Measurements from ENCODE around the gene EFTUD2. TPM values are rescaled to one million over a fixed set of nuclear protein-coding genes. Genes with fewer than 3 reads are reported as not detected.

EFTUD2 gene
- total and polyA plus RNA-seq, 2 of the 8 experiments (the other 6 are each of a cell fraction or from before 2014, with no cell fraction given): 118 to 195 TPM

- TF ChIP-seq, protein P1, sequence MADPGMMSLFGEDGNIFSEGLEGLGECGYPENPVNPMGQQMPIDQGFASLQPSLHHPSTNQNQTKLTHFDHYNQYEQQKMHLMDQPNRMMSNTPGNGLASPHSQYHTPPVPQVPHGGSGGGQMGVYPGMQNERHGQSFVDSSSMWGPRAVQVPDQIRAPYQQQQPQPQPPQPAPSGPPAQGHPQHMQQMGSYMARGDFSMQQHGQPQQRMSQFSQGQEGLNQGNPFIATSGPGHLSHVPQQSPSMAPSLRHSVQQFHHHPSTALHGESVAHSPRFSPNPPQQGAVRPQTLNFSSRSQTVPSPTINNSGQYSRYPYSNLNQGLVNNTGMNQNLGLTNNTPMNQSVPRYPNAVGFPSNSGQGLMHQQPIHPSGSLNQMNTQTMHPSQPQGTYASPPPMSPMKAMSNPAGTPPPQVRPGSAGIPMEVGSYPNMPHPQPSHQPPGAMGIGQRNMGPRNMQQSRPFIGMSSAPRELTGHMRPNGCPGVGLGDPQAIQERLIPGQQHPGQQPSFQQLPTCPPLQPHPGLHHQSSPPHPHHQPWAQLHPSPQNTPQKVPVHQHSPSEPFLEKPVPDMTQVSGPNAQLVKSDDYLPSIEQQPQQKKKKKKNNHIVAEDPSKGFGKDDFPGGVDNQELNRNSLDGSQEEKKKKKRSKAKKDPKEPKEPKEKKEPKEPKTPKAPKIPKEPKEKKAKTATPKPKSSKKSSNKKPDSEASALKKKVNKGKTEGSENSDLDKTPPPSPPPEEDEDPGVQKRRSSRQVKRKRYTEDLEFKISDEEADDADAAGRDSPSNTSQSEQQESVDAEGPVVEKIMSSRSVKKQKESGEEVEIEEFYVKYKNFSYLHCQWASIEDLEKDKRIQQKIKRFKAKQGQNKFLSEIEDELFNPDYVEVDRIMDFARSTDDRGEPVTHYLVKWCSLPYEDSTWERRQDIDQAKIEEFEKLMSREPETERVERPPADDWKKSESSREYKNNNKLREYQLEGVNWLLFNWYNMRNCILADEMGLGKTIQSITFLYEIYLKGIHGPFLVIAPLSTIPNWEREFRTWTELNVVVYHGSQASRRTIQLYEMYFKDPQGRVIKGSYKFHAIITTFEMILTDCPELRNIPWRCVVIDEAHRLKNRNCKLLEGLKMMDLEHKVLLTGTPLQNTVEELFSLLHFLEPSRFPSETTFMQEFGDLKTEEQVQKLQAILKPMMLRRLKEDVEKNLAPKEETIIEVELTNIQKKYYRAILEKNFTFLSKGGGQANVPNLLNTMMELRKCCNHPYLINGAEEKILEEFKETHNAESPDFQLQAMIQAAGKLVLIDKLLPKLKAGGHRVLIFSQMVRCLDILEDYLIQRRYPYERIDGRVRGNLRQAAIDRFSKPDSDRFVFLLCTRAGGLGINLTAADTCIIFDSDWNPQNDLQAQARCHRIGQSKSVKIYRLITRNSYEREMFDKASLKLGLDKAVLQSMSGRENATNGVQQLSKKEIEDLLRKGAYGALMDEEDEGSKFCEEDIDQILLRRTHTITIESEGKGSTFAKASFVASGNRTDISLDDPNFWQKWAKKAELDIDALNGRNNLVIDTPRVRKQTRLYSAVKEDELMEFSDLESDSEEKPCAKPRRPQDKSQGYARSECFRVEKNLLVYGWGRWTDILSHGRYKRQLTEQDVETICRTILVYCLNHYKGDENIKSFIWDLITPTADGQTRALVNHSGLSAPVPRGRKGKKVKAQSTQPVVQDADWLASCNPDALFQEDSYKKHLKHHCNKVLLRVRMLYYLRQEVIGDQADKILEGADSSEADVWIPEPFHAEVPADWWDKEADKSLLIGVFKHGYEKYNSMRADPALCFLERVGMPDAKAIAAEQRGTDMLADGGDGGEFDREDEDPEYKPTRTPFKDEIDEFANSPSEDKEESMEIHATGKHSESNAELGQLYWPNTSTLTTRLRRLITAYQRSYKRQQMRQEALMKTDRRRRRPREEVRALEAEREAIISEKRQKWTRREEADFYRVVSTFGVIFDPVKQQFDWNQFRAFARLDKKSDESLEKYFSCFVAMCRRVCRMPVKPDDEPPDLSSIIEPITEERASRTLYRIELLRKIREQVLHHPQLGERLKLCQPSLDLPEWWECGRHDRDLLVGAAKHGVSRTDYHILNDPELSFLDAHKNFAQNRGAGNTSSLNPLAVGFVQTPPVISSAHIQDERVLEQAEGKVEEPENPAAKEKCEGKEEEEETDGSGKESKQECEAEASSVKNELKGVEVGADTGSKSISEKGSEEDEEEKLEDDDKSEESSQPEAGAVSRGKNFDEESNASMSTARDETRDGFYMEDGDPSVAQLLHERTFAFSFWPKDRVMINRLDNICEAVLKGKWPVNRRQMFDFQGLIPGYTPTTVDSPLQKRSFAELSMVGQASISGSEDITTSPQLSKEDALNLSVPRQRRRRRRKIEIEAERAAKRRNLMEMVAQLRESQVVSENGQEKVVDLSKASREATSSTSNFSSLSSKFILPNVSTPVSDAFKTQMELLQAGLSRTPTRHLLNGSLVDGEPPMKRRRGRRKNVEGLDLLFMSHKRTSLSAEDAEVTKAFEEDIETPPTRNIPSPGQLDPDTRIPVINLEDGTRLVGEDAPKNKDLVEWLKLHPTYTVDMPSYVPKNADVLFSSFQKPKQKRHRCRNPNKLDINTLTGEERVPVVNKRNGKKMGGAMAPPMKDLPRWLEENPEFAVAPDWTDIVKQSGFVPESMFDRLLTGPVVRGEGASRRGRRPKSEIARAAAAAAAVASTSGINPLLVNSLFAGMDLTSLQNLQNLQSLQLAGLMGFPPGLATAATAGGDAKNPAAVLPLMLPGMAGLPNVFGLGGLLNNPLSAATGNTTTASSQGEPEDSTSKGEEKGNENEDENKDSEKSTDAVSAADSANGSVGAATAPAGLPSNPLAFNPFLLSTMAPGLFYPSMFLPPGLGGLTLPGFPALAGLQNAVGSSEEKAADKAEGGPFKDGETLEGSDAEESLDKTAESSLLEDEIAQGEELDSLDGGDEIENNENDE (IDR thresholded peaks at IDR 0.05; ENCODE audit: insufficient replicate concordance, low read length): no peak
- TF ChIP-seq NANOG (IDR thresholded peaks at IDR 0.05; ENCODE audit: insufficient read depth, low read depth, low read length, poor library complexity, severe bottlenecking): no peak
- no peak for TF ChIP-seq RNF2 (IDR thresholded peaks at IDR 0.05; ENCODE audit: borderline replicate concordance, low read depth, low read length, missing control alignments, poor library complexity, severe bottlenecking)
- TF ChIP-seq GTF2F1 (IDR thresholded peaks at IDR 0.05; ENCODE audit: borderline replicate concordance, low read depth, low read length): no peak
- no peak for TF ChIP-seq KDM1A (IDR thresholded peaks at IDR 0.05; ENCODE audit: borderline replicate concordance, low read length)
- TF ChIP-seq SIN3A (conservative IDR thresholded peaks at IDR 0.05 in 1 of 2, IDR thresholded peaks at IDR 0.05 in 1 of 2; ENCODE audit: low read depth in 1 of 2, low read length in 2 of 2): no peak
Observed at GRCh38 chr17:44908761-44909326, 9.6 kb upstream of the EFTUD2 start (continued).
